ENCODE data around the gene KCNIP4. TPM values are rescaled to one million over a fixed set of nuclear protein-coding genes. Genes with fewer than 3 reads are reported as not detected.

KCNIP4 gene
- polyA plus RNA-seq, 1 donor (not counting 4 experiments of a cell fraction or from before 2014, with no cell fraction given) = 0.07 TPM

- no peak overlapping the region for H3K9ac ChIP-seq (ENCODE audit: control insufficient read depth, extremely low read depth, insufficient read depth, low read length)
- H3K79me2 ChIP-seq (ENCODE audit: control insufficient read depth, insufficient read depth, low read length) = no peaks in the 10 kb centered on the region
- H2AFZ ChIP-seq (ENCODE audit: control insufficient read depth, low read length) = no peak overlapping the region
- H3K27me3 ChIP-seq (ENCODE audit: control insufficient read depth, extremely low read depth, insufficient read depth, low read length) = no peaks in the 10 kb centered on the region
- H3K4me1 ChIP-seq (ENCODE audit: control insufficient read depth, extremely low read depth, insufficient read depth, low read length) = no peaks in the 10 kb centered on the region
- TF ChIP-seq CTCF (optimal IDR thresholded peaks at IDR 0.05 in 1 of 3, IDR thresholded peaks at IDR 0.05 in 1 of 3, conservative IDR thresholded peaks at IDR 0.05 in 1 of 3; ENCODE audit: extremely low read depth in 1 of 3, insufficient read depth in 2 of 3, low read length in 3 of 3) (no peak), EZH2 (IDR thresholded peaks at IDR 0.05; ENCODE audit: low read length) (no peak)
- FAIRE-seq (no peak), DNase-seq (ENCODE audit: low read depth, low spot score) (no peak)
- H3K4me2 ChIP-seq (ENCODE audit: control insufficient read depth, extremely low read depth, insufficient read depth, low read depth, low read length) = no peak overlapping the region
- H3K4me3 ChIP-seq (ENCODE audit: control insufficient read depth in 2 of 3, extremely low read depth in 1 of 3, insufficient read depth in 2 of 3, low read depth in 1 of 3, low read length in 3 of 3) = no peak overlapping the region
- H3K9me3 ChIP-seq (ENCODE audit: control insufficient read depth, low read depth, low read length) = no peaks in the 10 kb centered on the region
- no peaks in the 10 kb centered on the region for H3K9me1 ChIP-seq (ENCODE audit: control insufficient read depth, extremely low read depth, insufficient read depth, low read length)
- H3K27ac ChIP-seq (ENCODE audit: control insufficient read depth, insufficient read depth, low read length) = no peak overlapping the region
- dilution Hi-C loops (cut with MboI; ENCODE audit: extremely low pct_ligation_motif_present, low sequenced_read_pairs) = no loop called here
- no peaks in the 10 kb centered on the region for H3K36me3 ChIP-seq (ENCODE audit: control insufficient read depth in 2 of 2, extremely low read depth in 1 of 2, insufficient read depth in 2 of 2, low read length in 2 of 2)
- H4K20me1 ChIP-seq (ENCODE audit: control insufficient read depth, extremely low read depth, insufficient read depth, low read length) = no peaks in the 10 kb centered on the region
These were observed 226.3 kb downstream of the KCNIP4 start for GRCh38 chr4:21722157-21722839.

GRCh38 chr4:21716531-21716930 is 232.0 kb downstream of the KCNIP4 start:
- Histone ChIP-seq H3K79me2 (ENCODE audit: control insufficient read depth, insufficient read depth, low read length) (no peaks in the 10 kb centered on the region), H3K27ac (ENCODE audit: control insufficient read depth, insufficient read depth, low read length) (no peak overlapping the region), H3K4me3 (ENCODE audit: control insufficient read depth in 2 of 3, extremely low read depth in 1 of 3, insufficient read depth in 2 of 3, low read depth in 1 of 3, low read length in 3 of 3) (no peak overlapping the region), H2AFZ (ENCODE audit: control insufficient read depth, low read length) (no peak overlapping the region), H3K9ac (ENCODE audit: control insufficient read depth, extremely low read depth, insufficient read depth, low read length) (no peak overlapping the region), H4K20me1 (ENCODE audit: control insufficient read depth, extremely low read depth, insufficient read depth, low read length) (no peaks in the 10 kb centered on the region), H3K27me3 (ENCODE audit: control insufficient read depth, extremely low read depth, insufficient read depth, low read length) (no peaks in the 10 kb centered on the region), H3K36me3 (ENCODE audit: control insufficient read depth in 2 of 2, extremely low read depth in 1 of 2, insufficient read depth in 2 of 2, low read length in 2 of 2) (no peaks in the 10 kb centered on the region), H3K4me1 (ENCODE audit: control insufficient read depth, extremely low read depth, insufficient read depth, low read length) (no peaks in the 10 kb centered on the region), H3K9me3 (ENCODE audit: control insufficient read depth, low read depth, low read length) (no peaks in the 10 kb centered on the region), H3K9me1 (ENCODE audit: control insufficient read depth, extremely low read depth, insufficient read depth, low read length) (no peaks in the 10 kb centered on the region), H3K4me2 (ENCODE audit: control insufficient read depth, extremely low read depth, insufficient read depth, low read depth, low read length) (no peak overlapping the region)
- FAIRE-seq (no peak), DNase-seq (ENCODE audit: low read depth, low spot score) (no peak)
- TF ChIP-seq CTCF (optimal IDR thresholded peaks at IDR 0.05 in 1 of 3, IDR thresholded peaks at IDR 0.05 in 1 of 3, conservative IDR thresholded peaks at IDR 0.05 in 1 of 3; ENCODE audit: extremely low read depth in 1 of 3, insufficient read depth in 2 of 3, low read length in 3 of 3) (no peak), EZH2 (IDR thresholded peaks at IDR 0.05; ENCODE audit: low read length) (no peak)
- dilution Hi-C loops (cut with MboI; ENCODE audit: extremely low pct_ligation_motif_present, low sequenced_read_pairs) = no loop called here

All from keratinocyte (primary cell).